H1 (cell line): ENCODE data around the gene FEM1C. TPM values are rescaled to one million over a fixed set of nuclear protein-coding genes. Genes with fewer than 3 reads are reported as not detected.
A peak's percentile ranks its signal among the peaks of the same experiment; 100 is the strongest.

ENCODE experiments used
- BRCA1 ChIP-seq: IDR thresholded peaks from 2 replicates; pipeline ENCODE4 v1.6.1; 2012; ENCODE audit warnings: low read depth, low read length, improper control_type of control experiment
- CBX8 ChIP-seq: fragments of 300-800, 300-1000 bp; sonication (generic); IDR thresholded peaks from 2 replicates; pipeline ENCODE4 v1.7.1; 2016; ENCODE audit warnings: low read depth, low read length, borderline replicate concordance
- CHD2 ChIP-seq: IDR thresholded peaks from 2 replicates; pipeline ENCODE4 v1.6.1; 2012; ENCODE audit warnings: low read length, improper control_type of control experiment
- EGR1 ChIP-seq: IDR thresholded peaks from 2 replicates; pipeline ENCODE4 v1.6.1; 2011; ENCODE audit warnings: low read depth, low read length, borderline replicate concordance
- HDAC6 ChIP-seq: IDR thresholded peaks from one replicate; pipeline ENCODE4 v1.7.1; 2012; ENCODE audit warnings: low read depth, mild to moderate bottlenecking, inconsistent platforms, low read length, moderate library complexity
- KDM1A ChIP-seq: fragments of 200-600, 300-600 bp; sonication (generic); IDR thresholded peaks from 2 replicates; pipeline ENCODE4 v1.7.1; 2016; ENCODE audit warnings: mild to moderate bottlenecking, low read length, borderline replicate concordance
- PHF8 ChIP-seq: fragments of 200-600 bp; sonication (generic); conservative IDR thresholded peaks from 2 replicates; pipeline ENCODE4 v1.7.1; 2012; ENCODE audit warnings: low read depth, mild to moderate bottlenecking, inconsistent platforms, low read length, moderate library complexity
- RBBP5 ChIP-seq: IDR thresholded peaks from 2 replicates; pipeline ENCODE4 v1.7.1; 2012; ENCODE audit warnings: low read depth, mild to moderate bottlenecking, inconsistent platforms, low read length, moderate library complexity, borderline replicate concordance
- SP2 ChIP-seq: IDR thresholded peaks from 2 replicates; pipeline ENCODE4 v1.6.1; 2012; ENCODE audit warnings: mild to moderate bottlenecking, low read length, inconsistent platforms
- SUZ12 ChIP-seq: fragments of 200-600 bp; sonication (generic); IDR thresholded peaks from 2 replicates; pipeline ENCODE4 v1.6.1; 2012; ENCODE audit warnings: mild to moderate bottlenecking, inconsistent platforms, low read length, moderate library complexity, mixed read lengths
- TAF7 ChIP-seq: optimal IDR thresholded peaks from 2 replicates; pipeline ENCODE3; 2011; ENCODE audit warnings: low read depth, mild to moderate bottlenecking, inconsistent platforms, low read length, moderate library complexity, borderline replicate concordance
- TEAD4 ChIP-seq: IDR thresholded peaks from 2 replicates; pipeline ENCODE4 v1.6.1; 2012; ENCODE audit warnings: low read depth, low read length, inconsistent platforms, mixed read lengths
- ZNF274 ChIP-seq: IDR thresholded peaks from 2 replicates; pipeline ENCODE4 v1.7.0; 2012; ENCODE audit warnings: low read length, borderline replicate concordance; ENCODE audit errors: extremely low read depth
- polyA plus RNA-seq, 7 experiments: library from polyadenylated mRNA; depleted of rRNA in 3 of 7; stranded (reverse) in 5 of 7; unstranded in 2 of 7; fragments of >200 nt in 5 of 7; fragments of 200-250 nt in 2 of 7; gene quantifications; 1 replicate in 5 of 7; 2 replicates in 1 of 7; 4 replicates in 1 of 7; pipeline versions ENCODE4 v1.2.1 to v1.2.3, GENCODE V29; 2011 to 2013; ENCODE audit warnings: missing spikeins in 2 of 7, mixed read lengths in 2 of 7
- total RNA-seq: library from RNA; stranded (reverse); fragmentation: NEBNext Ultra II Directional; extraction: Animal tissue kit (Norgen Biotek cat#: 25700); gene quantifications from 2 replicates; pipeline ENCODE4 v1.2.1, GENCODE V29; 2021
- TF ChIP-seq, protein P1 (sequence below): IDR thresholded peaks from 2 replicates; pipeline ENCODE4 v1.6.1; 2012; ENCODE audit warnings: low read length, inconsistent platforms

FEM1C gene
- total and polyA plus RNA-seq, 2 of the 8 experiments (the other 6 are each of a cell fraction or from before 2014, with no cell fraction given), result 4.4 to 17.7 TPM

DNA sequence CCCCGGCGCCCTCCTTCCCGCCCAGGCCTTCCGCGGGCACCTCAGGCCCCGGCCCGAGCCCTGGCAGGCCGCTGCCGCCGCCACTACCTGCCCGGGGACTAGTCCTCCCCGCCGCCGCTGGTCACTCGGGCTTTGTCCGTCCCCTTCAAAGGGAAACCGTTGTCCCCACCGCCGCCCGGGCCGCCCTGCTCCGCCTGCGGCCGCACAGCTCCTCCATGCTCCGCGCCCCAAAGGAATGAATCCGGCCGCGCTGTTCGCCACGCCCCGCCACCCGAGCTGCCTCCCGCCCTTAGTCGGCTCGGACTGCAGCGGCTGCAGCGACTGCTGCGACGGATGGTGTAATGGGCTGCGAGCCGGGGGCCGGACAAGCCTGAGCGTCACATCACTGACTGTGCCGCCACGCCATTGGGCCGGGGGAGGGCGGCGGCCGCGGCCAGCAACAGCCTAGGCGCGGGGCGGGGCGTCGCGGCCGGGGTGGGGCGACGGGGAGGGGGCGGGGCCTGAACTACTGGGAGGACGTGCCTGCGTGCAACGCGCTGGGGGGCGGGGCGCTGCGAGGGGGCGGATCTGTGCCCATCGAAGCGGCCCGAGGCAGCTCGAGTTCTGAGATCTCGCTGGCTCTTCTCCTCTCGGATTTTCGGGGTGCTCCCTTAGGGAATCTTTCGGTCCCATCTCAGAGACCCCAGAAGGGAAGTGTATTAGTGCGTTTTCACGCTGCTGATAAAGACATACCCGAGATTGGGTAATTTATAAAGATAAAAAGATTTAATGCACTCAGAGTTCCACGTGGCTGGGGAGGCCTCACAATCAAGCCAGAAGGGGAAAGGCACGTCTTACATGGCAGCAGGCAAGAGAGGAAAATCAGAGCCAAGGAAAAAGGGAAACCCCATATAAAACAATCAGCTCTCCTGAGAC is at the start of gene FEM1C (continued):
- TF ChIP-seq, protein P1, sequence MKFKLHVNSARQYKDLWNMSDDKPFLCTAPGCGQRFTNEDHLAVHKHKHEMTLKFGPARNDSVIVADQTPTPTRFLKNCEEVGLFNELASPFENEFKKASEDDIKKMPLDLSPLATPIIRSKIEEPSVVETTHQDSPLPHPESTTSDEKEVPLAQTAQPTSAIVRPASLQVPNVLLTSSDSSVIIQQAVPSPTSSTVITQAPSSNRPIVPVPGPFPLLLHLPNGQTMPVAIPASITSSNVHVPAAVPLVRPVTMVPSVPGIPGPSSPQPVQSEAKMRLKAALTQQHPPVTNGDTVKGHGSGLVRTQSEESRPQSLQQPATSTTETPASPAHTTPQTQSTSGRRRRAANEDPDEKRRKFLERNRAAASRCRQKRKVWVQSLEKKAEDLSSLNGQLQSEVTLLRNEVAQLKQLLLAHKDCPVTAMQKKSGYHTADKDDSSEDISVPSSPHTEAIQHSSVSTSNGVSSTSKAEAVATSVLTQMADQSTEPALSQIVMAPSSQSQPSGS, result no peak
- TF ChIP-seq BRCA1, result no peak
- TF ChIP-seq TEAD4, result peak; percentile 4; the same call in 1 of the 2 replicates
- TF ChIP-seq EGR1, result no peak
- TF ChIP-seq RBBP5, result peak; percentile 62; the same call in 1 of the 2 replicates
- TF ChIP-seq TAF7, result peak; percentile 97
- 0 out of 2 replicates have a peak, but pooled peaks have one; percentile 72 for TF ChIP-seq KDM1A
- no peak for TF ChIP-seq ZNF274
- TF ChIP-seq SUZ12, result no peak
- TF ChIP-seq HDAC6, result no peak
- no peak for TF ChIP-seq CHD2
- no peak for TF ChIP-seq CBX8
- peak; percentile 95 for TF ChIP-seq PHF8
- no peak for TF ChIP-seq SP2
